Transverse colon (tissue), 4 donors: ENCODE measurements around the gene SNX6.

Experiments used
- CTCF ChIP-seq, 5 experiments: fragments of 200-600 bp in 3 of 5; fragments of 450-650 bp in 2 of 5; sonication (generic) in 3 of 5; IDR thresholded peaks; 1 replicate in 2 of 5; 2 replicates in 3 of 5; pipeline ENCODE4 v1.5.1; 2016 to 2017; ENCODE audit warnings: antibody characterized with exemption in 5 of 5, inconsistent platforms in 3 of 5, mild to moderate bottlenecking in 2 of 5, moderate library complexity in 1 of 5
- EP300 ChIP-seq: sonication (generic); formaldehyde crosslinking; IDR thresholded peaks from one replicate; pipeline ENCODE4 v1.6.1; 2017; ENCODE audit warnings: antibody characterized with exemption, low read depth
- POLR2AphosphoS5 ChIP-seq, 3 donors: sonication (generic); formaldehyde crosslinking; IDR thresholded peaks; one replicate each; pipeline ENCODE4 v1.6.1; 2016; ENCODE audit warnings: antibody characterized with exemption in 3 of 3

DNA sequence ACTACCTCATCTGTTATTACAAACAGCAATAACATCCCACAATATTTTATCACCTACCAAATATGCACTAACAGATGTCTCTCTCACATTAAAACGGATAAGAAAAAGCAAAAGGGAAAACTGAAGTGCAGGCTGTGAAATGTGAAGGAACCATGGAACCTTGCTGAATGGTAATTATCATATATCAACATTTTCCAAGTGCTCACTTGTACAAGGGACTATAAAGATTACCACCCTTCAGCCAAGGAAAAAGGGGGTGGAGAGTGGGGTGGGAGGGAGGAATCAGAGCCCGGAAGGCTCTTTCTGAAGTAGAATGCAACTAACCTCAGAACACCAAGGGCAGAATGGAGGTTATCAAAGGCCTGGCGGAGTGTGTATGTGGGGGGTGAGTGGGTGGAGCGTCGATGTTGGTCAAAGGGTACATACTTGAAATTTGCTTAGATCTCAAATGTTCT lies 1.2 kb downstream of the SNX6 start:
- TF ChIP-seq CTCF (IDR thresholded peaks at IDR 0.05) (no peak), POLR2AphosphoS5 (IDR thresholded peaks at IDR 0.05) (peak in 1 of 3 donors; percentile 22), EP300 (no peak)
